Spleen (tissue), 7 donors: ENCODE measurements around the gene TRPM2.

ENCODE experiments used
- CTCF ChIP-seq, 11 experiments: fragments of 200-600 bp in 7 of 11; fragments of 450-650 bp in 4 of 11; sonication (generic) in 4 of 11; IDR thresholded peaks in 8 of 11; conservative IDR thresholded peaks in 3 of 11; 1 replicate in 7 of 11; 2 replicates in 4 of 11; pipeline versions ENCODE4 v1.4.0 to v1.8.0; 2016 to 2021; ENCODE audit warnings: antibody characterized with exemption in 11 of 11, inconsistent platforms in 4 of 11, mild to moderate bottlenecking in 1 of 11
- POLR2AphosphoS5 ChIP-seq, 3 donors: sonication (generic); formaldehyde crosslinking; IDR thresholded peaks; one replicate each; pipeline ENCODE4 v1.5.1; 2017; ENCODE audit warnings: antibody characterized with exemption in 3 of 3
- donor health status: DM: no; HTN: no; CAD: no; lungs with moderate emphysema.
- donor health status: DM: no; HTN: no; CAD: no.
- donor health status: DM: no; HTN: no; CAD: no.

GRCh38 chr21:44354001-44354405, 582 bp downstream of the TRPM2 start:
- TF ChIP-seq POLR2AphosphoS5 (IDR thresholded peaks at IDR 0.05) (peak in 1 of 3 donors; percentile 48), CTCF (IDR thresholded peaks at IDR 0.05 in 8 of 11, conservative IDR thresholded peaks at IDR 0.05 in 3 of 11) (no peak)
